ENCODE data around the gene KCNJ5.

DNA sequence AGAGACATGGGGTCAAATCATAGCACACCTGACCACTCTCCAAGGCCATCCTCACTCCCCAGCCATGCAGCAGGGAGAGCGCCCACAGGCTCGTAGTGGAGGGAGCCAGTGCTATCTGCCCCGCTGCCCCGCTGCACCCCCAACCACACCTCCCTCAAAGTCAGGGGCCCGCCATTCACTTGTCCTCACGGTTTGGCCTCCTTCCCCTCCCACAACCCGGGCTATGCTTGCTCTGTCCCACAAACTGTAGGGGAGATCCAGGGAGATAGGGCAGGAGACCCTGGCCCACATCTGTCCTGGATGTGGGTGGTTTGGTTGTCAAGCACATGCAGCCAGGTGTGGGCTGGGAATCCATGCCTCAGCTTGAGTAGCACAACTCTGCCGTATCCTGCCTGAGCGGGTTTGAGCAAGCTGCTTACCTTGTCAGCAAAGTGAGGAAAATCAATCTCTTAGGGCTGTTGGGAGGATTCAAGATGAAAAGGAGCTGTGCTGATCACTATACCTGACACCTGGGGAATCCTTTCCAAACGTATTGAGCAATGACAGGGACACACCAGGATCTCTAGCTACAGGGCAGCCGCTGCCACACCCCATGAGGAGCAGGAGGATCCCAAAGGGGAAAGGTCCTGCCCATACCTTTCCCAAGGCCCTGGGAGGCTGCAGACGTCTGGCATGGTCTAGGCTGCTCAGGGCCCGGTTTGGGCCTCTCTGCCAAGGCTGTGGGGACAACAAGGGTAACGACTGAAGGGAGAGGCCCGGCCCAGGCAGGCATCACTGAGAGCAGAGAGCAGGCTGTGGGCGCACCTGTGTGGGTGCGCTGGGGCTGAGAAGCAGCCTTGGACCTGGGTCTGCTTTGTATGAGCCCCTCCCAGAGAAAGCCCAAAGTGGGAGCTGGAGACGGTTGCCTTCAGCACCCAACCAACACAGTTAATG is 23.3 kb downstream of the KCNJ5 start:
- TF ChIP-seq, protein P1, sequence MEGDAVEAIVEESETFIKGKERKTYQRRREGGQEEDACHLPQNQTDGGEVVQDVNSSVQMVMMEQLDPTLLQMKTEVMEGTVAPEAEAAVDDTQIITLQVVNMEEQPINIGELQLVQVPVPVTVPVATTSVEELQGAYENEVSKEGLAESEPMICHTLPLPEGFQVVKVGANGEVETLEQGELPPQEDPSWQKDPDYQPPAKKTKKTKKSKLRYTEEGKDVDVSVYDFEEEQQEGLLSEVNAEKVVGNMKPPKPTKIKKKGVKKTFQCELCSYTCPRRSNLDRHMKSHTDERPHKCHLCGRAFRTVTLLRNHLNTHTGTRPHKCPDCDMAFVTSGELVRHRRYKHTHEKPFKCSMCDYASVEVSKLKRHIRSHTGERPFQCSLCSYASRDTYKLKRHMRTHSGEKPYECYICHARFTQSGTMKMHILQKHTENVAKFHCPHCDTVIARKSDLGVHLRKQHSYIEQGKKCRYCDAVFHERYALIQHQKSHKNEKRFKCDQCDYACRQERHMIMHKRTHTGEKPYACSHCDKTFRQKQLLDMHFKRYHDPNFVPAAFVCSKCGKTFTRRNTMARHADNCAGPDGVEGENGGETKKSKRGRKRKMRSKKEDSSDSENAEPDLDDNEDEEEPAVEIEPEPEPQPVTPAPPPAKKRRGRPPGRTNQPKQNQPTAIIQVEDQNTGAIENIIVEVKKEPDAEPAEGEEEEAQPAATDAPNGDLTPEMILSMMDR (conservative IDR thresholded peaks at IDR 0.05) = no peak
- TF ChIP-seq ZFX (IDR thresholded peaks at IDR 0.05) = no peak

Data from C4-2B (cell line).